CD8-positive, alpha-beta memory T cell (primary cell): ENCODE results near the gene ABCB10. TPM values are rescaled to one million over a fixed set of nuclear protein-coding genes. Genes with fewer than 3 reads are reported as not detected.
"Not testable (repeated sequence)": the region's sequence is repeated elsewhere in the genome, so short reads cannot be mapped to it uniquely, and the experiment has no call there.

Experiments used
- CTCF ChIA-PET: fragments of 350-600 bp; sonication (Branson Sonifier 250); formaldehyde crosslinking; loops from one replicate; lab custom pipeline; 2021; ENCODE audit warnings: antibody characterized with exemption; lab: Charles Lee
- POLR2A ChIA-PET: fragments of 350-600 bp; sonication (Branson Sonifier 250); formaldehyde crosslinking; loops from one replicate; lab custom pipeline; 2021; ENCODE audit warnings: antibody characterized with exemption; lab: Charles Lee
- DNase-seq, 5 donors: peaks; one replicate each; pipeline versions ENCODE4 v3.0.0 to v3.0.0-alpha.2; 2020 to 2022; ENCODE audit warnings: mixed read lengths in 1 of 5
- H3K27ac ChIP-seq: one replicate; pipeline ENCODE4 v1.7.0; 2013; ENCODE audit warnings: low read depth, mild to moderate bottlenecking, low read length, moderate library complexity
- H3K27me3 ChIP-seq: 2 replicates; pipeline ENCODE4 v1.7.0; 2013; ENCODE audit warnings: low read length, mild to moderate bottlenecking; ENCODE audit not compliant: insufficient read depth, poor library complexity, severe bottlenecking
- H3K36me3 ChIP-seq: 2 replicates; pipeline ENCODE4 v1.7.0; 2013; ENCODE audit warnings: mild to moderate bottlenecking, low read length, moderate library complexity; ENCODE audit not compliant: insufficient read depth
- H3K4me1 ChIP-seq: 2 replicates; pipeline ENCODE4 v1.7.0; 2013; ENCODE audit warnings: mild to moderate bottlenecking, low read length, moderate library complexity; ENCODE audit not compliant: insufficient read depth
- H3K4me3 ChIP-seq: 2 replicates; pipeline ENCODE4 v1.7.0; 2013; ENCODE audit warnings: mild to moderate bottlenecking, low read length
- H3K9me3 ChIP-seq: 2 replicates; pipeline ENCODE4 v1.7.0; 2013; ENCODE audit warnings: mild to moderate bottlenecking, low read length
- H3K27ac Mint-ChIP-seq, 8 donors: one replicate each; pipeline ENCODE4 v1.8.0; 2020 to 2021; ENCODE audit warnings: mixed read lengths in 8 of 8, mild to moderate bottlenecking in 6 of 8, inconsistent platforms in 3 of 8, moderate library complexity in 3 of 8
- H3K27me3 Mint-ChIP-seq, 2 donors: one replicate each; pipeline ENCODE4 v1.8.0; 2020 to 2021; ENCODE audit warnings: mixed read lengths in 2 of 2, mild to moderate bottlenecking in 1 of 2, moderate library complexity in 1 of 2
- H3K36me3 Mint-ChIP-seq, 3 donors: one replicate each; pipeline ENCODE4 v1.8.0; 2020 to 2021; ENCODE audit warnings: mixed read lengths in 3 of 3, inconsistent platforms in 1 of 3, mild to moderate bottlenecking in 1 of 3
- H3K4me1 Mint-ChIP-seq, 3 donors: one replicate each; pipeline ENCODE4 v1.8.0; 2020 to 2021; ENCODE audit warnings: mixed read lengths in 3 of 3, inconsistent platforms in 1 of 3, mild to moderate bottlenecking in 1 of 3
- H3K4me3 Mint-ChIP-seq, 7 donors: one replicate each; pipeline ENCODE4 v1.8.0; 2020 to 2021; ENCODE audit warnings: mixed read lengths in 7 of 7, mild to moderate bottlenecking in 6 of 7, moderate library complexity in 4 of 7, inconsistent platforms in 2 of 7
- H3K9me3 Mint-ChIP-seq, 5 donors: one replicate each; pipeline ENCODE4 v1.8.0; 2020 to 2022; ENCODE audit warnings: mixed read lengths in 5 of 5, mild to moderate bottlenecking in 3 of 5, moderate library complexity in 2 of 5, inconsistent platforms in 1 of 5
- polyA plus RNA-seq: library from polyadenylated mRNA; unstranded; fragments of 300-500 nt; fragmentation: Illumina TruSeq; gene quantifications from one replicate; pipeline ENCODE4 v1.2.3, GENCODE V29; 2021
- total RNA-seq, 2 experiments: library from RNA; stranded (reverse); gene quantifications; one replicate each; pipeline ENCODE4 v1.2.3, GENCODE V29; 2021

The ABCB10 gene
- total and polyA plus RNA-seq, 3 experiments from 2014 or later = 11.1 to 48.0 (median 42.7) TPM

GRCh38 chr1:229595876-229596275, 37.4 kb upstream of the ABCB10 start:
- H3K9me3 Mint-ChIP-seq, H3K4me3 ChIP-seq, H3K4me1 ChIP-seq, H3K27me3 ChIP-seq, H3K27ac ChIP-seq, DNase-seq, H3K27ac Mint-ChIP-seq, H3K4me3 Mint-ChIP-seq, CTCF ChIA-PET, H3K27me3 Mint-ChIP-seq, H3K9me3 ChIP-seq, POLR2A ChIA-PET: not testable (repeated sequence)
- Mint-ChIP-seq H3K4me1 (peaks cover 3 to 12% (median 4%) of the 10 kb centered on the region in 3 donors), H3K36me3 (peaks cover 0 to 70% (median 20%) of the 10 kb centered on the region in 3 donors)
- peaks cover 14% of the 10 kb centered on the region for H3K36me3 ChIP-seq

GRCh38 chr1:229594227-229595008, 35.9 kb upstream of the ABCB10 start:
- DNase-seq = no peak
- H3K4me3 Mint-ChIP-seq = no peak overlapping the region
- POLR2A ChIA-PET = no interaction called here
- H3K4me3 ChIP-seq = no peak overlapping the region
- H3K36me3 ChIP-seq = peaks cover 10% of the 10 kb centered on the region
- H3K27ac ChIP-seq = no peak overlapping the region
- H3K27me3 Mint-ChIP-seq = no peaks in the 10 kb centered on the region
- no peaks in the 10 kb centered on the region for H3K9me3 Mint-ChIP-seq
- H3K9me3 ChIP-seq = no peaks in the 10 kb centered on the region
- no peaks in the 10 kb centered on the region for H3K4me1 ChIP-seq
- H3K27me3 ChIP-seq = no peaks in the 10 kb centered on the region
- peaks cover 0 to 63% (median 16%) of the 10 kb centered on the region in 3 donors for H3K36me3 Mint-ChIP-seq
- CTCF ChIA-PET = no interaction called here
- H3K27ac Mint-ChIP-seq = no peak overlapping the region
- peaks cover 0 to 9% (median 4%) of the 10 kb centered on the region in 3 donors for H3K4me1 Mint-ChIP-seq

GRCh38 chr1:229593800-229594199, 35.3 kb upstream of the ABCB10 start:
- Histone ChIP-seq H3K27ac (no peak overlapping the region), H3K4me1 (no peaks in the 10 kb centered on the region), H3K9me3 (no peaks in the 10 kb centered on the region), H3K36me3 (peaks cover 9% of the 10 kb centered on the region), H3K4me3 (no peak overlapping the region), H3K27me3 (no peaks in the 10 kb centered on the region)
- Mint-ChIP-seq H3K27me3 (no peaks in the 10 kb centered on the region), H3K4me3 (no peak overlapping the region), H3K9me3 (no peaks in the 10 kb centered on the region), H3K27ac (peak overlapping the region in 1 of 8 donors; percentile 2), H3K4me1 (peaks cover 0 to 5% (median 4%) of the 10 kb centered on the region in 3 donors), H3K36me3 (peaks cover 0 to 58% (median 14%) of the 10 kb centered on the region in 3 donors)
- ChIA-PET POLR2A (no interaction called here), CTCF (no interaction called here)
- DNase-seq = no peak

GRCh38 chr1:229590119-229590518, 31.6 kb upstream of the ABCB10 start:
- H3K9me3 Mint-ChIP-seq = no peaks in the 10 kb centered on the region
- H3K27me3 Mint-ChIP-seq = no peaks in the 10 kb centered on the region
- H3K4me3 ChIP-seq = no peak overlapping the region
- ChIA-PET POLR2A (no interaction called here), CTCF (no interaction called here)
- no peak overlapping the region for H3K27ac ChIP-seq
- no peaks in the 10 kb centered on the region for H3K4me1 ChIP-seq
- no peak overlapping the region for H3K4me3 Mint-ChIP-seq
- H3K36me3 ChIP-seq = peaks cover 9% of the 10 kb centered on the region
- DNase-seq = no peak
- no peaks in the 10 kb centered on the region for H3K9me3 ChIP-seq
- no peaks in the 10 kb centered on the region for H3K27me3 ChIP-seq
- peaks cover 0 to 35% (median 13%) of the 10 kb centered on the region in 3 donors for H3K36me3 Mint-ChIP-seq
- peak overlapping the region in 1 of 8 donors; percentile 10 for H3K27ac Mint-ChIP-seq
- H3K4me1 Mint-ChIP-seq = no peaks in the 10 kb centered on the region

GRCh38 chr1:229585338-229585737, 26.8 kb upstream of the ABCB10 start:
- Histone ChIP-seq H3K4me1 (no peaks in the 10 kb centered on the region), H3K36me3 (no peaks in the 10 kb centered on the region), H3K27me3 (no peaks in the 10 kb centered on the region), H3K27ac (no peak overlapping the region), H3K9me3 (no peaks in the 10 kb centered on the region), H3K4me3 (no peak overlapping the region)
- H3K4me1 Mint-ChIP-seq = no peaks in the 10 kb centered on the region
- POLR2A ChIA-PET = no interaction called here
- no peak overlapping the region for H3K27ac Mint-ChIP-seq
- peaks cover 0 to 3% of the 10 kb centered on the region in 2 donors for H3K27me3 Mint-ChIP-seq
- CTCF ChIA-PET = no interaction called here
- no peak overlapping the region for H3K4me3 Mint-ChIP-seq
- peaks cover 0 to 3% (median 2%) of the 10 kb centered on the region in 3 donors for H3K36me3 Mint-ChIP-seq
- DNase-seq = no peak
- peaks cover 0 to 2% (median 0%) of the 10 kb centered on the region in 5 donors for H3K9me3 Mint-ChIP-seq

GRCh38 chr1:229582715-229583114, 24.2 kb upstream of the ABCB10 start:
- Mint-ChIP-seq H3K9me3 (peaks cover 0 to 2% (median 0%) of the 10 kb centered on the region in 5 donors), H3K27ac (no peak overlapping the region), H3K27me3 (peaks cover 4 to 9% of the 10 kb centered on the region in 2 donors), H3K4me3 (no peak overlapping the region), H3K4me1 (no peaks in the 10 kb centered on the region), H3K36me3 (no peaks in the 10 kb centered on the region)
- Histone ChIP-seq H3K4me3 (no peak overlapping the region), H3K9me3 (no peaks in the 10 kb centered on the region), H3K27ac (no peak overlapping the region), H3K4me1 (no peaks in the 10 kb centered on the region), H3K36me3 (no peaks in the 10 kb centered on the region), H3K27me3 (peaks cover 3% of the 10 kb centered on the region)
- ChIA-PET POLR2A (no interaction called here), CTCF (no interaction called here)
- DNase-seq = no peak

- H3K4me1 ChIP-seq = no peaks in the 10 kb centered on the region
- peak overlapping the region in 1 of 8 donors; percentile 43 for H3K27ac Mint-ChIP-seq
Observed at GRCh38 chr1:229582011-229582694, 23.6 kb upstream of the ABCB10 start.

GRCh38 chr1:229581485-229581884, 23.0 kb upstream of the ABCB10 start:
- no peaks in the 10 kb centered on the region for H3K9me3 ChIP-seq
- H3K9me3 Mint-ChIP-seq = peaks cover 0 to 2% (median 0%) of the 10 kb centered on the region in 5 donors
- H3K27ac ChIP-seq = no peak overlapping the region
- no peaks in the 10 kb centered on the region for H3K4me1 ChIP-seq
- H3K36me3 ChIP-seq = no peaks in the 10 kb centered on the region
- DNase-seq = no peak
- POLR2A ChIA-PET = no interaction called here
- peaks cover 3% of the 10 kb centered on the region for H3K27me3 ChIP-seq
- H3K36me3 Mint-ChIP-seq = no peaks in the 10 kb centered on the region
- no peak overlapping the region for H3K4me3 Mint-ChIP-seq
- no peak overlapping the region for H3K27ac Mint-ChIP-seq
- no peaks in the 10 kb centered on the region for H3K4me1 Mint-ChIP-seq
- peaks cover 4 to 9% of the 10 kb centered on the region in 2 donors for H3K27me3 Mint-ChIP-seq
- CTCF ChIA-PET = no interaction called here
- no peak overlapping the region for H3K4me3 ChIP-seq

More at GRCh38 chr1:229582011-229582694, 23.6 kb upstream of the ABCB10 start:
- H3K27ac ChIP-seq = no peak overlapping the region
- H3K36me3 ChIP-seq = no peaks in the 10 kb centered on the region
- no peak overlapping the region for H3K4me3 ChIP-seq
- Mint-ChIP-seq H3K9me3 (peaks cover 0 to 2% (median 0%) of the 10 kb centered on the region in 5 donors), H3K4me3 (no peak overlapping the region), H3K27me3 (peaks cover 4 to 9% of the 10 kb centered on the region in 2 donors), H3K4me1 (no peaks in the 10 kb centered on the region), H3K36me3 (no peaks in the 10 kb centered on the region)
- POLR2A ChIA-PET = no interaction called here
- CTCF ChIA-PET = no interaction called here
- H3K9me3 ChIP-seq = no peaks in the 10 kb centered on the region
- DNase-seq = no peak
- peaks cover 3% of the 10 kb centered on the region for H3K27me3 ChIP-seq
